GM21515 (cell line): ENCODE measurements around the gene CACYBP.

ENCODE experiments used
- ATAC-seq: cut with Tn5 transposase; IDR thresholded peaks from one replicate; pipeline ENCODE4 v1.9.1; 2021; ENCODE audit not compliant: unreplicated experiment

CACYBP gene

DNA sequence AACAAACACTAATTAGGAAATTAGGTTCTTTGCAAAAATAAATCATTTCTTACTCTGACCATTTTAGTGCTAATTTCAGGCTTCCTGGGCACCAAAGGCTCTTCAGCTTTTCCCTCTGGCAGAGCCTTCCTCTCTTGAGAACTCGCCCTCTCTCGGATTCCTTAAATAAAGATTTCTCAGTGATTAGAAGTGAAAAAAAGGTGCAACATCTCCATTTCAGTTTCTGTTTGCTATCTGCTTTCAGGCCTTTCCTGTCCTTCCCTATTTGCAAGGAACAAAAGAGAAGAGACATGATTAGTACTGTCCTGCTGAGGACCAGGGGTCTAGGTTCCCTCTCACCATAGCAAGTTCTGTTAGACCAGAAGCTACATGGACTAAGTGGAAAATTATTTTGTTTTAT is 27.8 kb upstream of the CACYBP start:
- no peak for ATAC-seq

DNA sequence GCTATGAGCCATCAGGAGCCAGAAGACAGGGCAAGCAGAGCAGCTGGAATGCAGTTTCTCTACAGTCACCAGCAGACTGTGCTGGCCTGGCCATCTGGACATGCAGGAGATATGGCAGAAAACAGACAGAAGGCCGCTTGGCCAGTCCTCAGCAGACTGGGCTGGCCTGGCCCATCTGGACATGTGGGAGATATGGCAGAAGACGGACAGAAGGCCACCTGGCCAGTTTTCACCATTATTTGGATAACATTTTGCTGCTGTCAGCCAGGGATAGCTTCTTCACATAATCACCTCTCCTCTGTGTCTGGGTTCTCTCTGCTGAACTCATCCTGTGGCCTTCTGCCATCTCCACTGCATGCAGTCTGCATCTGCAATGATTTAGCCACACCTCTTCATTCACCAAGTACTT is 25.0 kb upstream of the CACYBP start:
- no peak for ATAC-seq

DNA sequence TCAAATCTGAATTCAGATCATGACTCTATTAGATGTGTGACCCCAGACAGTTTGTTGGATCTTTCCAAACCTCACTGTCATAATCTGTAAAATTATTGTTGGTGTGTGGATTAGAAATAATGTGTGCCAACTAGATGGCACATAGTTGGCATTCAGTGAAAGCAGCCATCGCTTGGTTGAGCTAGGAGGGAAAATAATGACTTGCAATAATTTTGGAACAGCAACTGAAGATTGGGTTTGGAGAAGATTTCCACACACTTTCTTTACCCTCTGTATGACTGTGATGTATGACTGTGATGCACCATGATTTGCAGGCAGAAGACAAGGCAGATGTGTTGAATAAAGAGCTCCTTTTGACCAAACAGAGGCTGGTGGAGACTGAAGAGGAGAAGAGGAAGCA is 24.0 kb upstream of the CACYBP start:
- ATAC-seq: no peak

DNA sequence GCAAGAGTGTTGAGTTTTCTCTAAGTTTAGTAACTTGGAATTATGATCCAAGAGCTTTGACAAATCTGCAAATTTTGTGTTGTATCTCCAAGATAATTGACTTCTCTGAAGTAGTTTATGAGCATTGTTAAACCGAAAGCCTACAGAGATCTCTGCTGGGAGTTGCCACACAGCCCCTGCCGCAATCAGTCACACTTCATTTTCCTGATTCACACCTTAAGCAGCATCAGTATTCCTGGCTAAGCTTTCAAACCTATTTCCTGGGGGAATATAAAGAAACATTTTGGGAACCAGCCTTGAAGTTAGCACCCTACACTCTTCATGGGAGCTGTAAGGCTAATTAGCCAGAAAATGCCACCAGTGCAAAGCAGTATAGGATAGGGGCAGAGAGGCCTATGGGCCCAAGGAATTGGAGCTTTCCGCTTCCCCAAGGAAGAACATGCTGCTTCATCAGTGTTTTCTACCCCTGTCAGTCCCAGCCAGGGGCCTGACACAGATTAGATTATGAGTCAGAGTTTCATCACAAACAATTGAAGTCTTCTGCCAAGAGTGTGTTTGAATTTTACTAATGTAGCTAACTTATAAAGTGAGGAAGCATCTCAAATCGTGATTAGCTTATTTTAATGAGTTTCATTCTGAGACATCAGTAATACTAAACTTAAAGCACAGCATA is 23.2 kb upstream of the CACYBP start:
- no peak for ATAC-seq

DNA sequence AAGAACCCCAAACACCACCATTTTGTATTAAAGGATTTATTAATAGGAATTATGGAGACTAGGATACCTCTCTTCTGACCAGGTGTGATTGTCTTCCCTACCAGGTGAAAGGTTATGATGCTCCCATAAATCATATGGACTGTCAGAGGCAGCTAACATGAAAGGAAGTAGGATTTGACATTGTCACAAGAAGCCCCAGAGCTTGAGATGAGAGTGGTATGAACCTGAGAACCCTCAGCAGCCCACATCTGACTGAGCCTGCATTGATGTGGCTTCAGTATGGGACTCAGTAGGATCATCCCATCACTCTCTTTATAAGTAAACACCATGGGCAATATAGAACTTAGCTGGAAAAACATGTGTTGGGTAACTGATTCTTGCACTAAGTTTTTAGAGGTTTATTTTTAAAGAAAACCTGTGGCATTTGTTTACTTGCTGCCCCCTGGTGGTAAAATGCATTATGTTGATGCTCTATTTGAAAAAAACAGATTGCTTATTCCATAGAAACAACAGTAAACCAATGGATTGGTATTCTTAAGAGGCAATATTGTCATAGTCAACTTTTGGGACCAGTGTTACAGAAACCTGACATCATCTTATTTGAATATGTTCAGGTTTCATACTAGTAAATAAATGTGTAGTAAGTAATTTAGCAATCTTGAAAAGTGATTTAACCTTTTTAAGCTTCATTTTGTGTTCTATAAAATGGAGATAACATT is 16.6 kb upstream of the CACYBP start:
- no peak for ATAC-seq

DNA sequence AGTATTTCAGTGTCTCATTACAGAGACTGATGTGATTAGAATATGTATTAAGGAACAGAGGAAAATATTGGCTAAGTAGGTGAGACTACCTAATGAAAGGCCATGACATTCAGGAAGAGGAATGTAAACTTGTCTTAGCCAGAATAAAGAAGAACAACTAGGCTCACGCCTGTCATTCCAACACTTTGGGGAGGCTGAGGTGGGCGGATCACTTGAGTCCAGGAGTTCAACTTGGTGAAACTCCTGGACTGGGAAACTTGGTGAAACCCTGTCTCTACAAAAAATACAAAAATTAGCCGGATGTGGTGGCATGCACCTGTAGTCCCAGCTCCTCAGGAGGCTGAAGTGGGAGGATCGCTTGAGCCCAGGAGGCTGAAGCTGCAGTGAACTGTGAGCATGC is 14.8 kb upstream of the CACYBP start:
- no peak for ATAC-seq

DNA sequence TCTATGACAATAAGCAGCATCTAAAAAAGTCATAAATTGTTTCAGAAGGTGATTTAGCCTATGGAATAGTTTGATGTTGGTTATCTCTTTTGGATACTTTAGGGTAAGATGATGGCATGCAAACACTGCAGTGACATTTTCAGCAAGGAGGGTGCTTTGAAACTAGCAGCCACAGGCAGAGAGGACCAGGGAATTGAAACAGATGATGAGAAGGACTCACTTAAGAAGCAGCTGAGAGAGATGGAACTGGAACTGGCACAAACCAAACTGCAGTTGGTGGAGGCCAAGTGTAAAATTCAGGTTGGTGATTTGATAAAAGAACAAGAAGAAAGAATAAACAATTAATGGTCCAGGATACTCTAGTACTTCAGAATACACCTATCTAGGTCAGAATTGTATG is 11.2 kb upstream of the CACYBP start:
- ATAC-seq: no peak

DNA sequence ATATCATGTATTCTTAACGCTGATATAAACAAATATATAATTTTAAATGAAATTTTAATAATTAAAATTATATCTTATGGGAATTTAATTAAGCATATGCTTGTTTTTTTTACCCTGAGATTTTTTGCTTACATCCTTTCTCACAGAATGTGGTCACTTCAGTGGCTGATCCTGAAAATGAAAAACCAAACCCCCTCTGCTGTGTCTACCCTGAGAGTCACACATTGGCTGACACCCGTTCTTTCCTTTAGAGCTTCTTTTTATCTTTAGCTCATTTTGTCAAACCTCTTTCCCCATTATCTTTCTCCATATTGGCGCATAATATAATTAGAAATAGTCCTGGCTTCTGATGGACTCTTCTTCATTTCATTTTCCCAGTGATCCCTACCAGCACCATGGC is 10.8 kb upstream of the CACYBP start:
- peak; percentile 69 for ATAC-seq

DNA sequence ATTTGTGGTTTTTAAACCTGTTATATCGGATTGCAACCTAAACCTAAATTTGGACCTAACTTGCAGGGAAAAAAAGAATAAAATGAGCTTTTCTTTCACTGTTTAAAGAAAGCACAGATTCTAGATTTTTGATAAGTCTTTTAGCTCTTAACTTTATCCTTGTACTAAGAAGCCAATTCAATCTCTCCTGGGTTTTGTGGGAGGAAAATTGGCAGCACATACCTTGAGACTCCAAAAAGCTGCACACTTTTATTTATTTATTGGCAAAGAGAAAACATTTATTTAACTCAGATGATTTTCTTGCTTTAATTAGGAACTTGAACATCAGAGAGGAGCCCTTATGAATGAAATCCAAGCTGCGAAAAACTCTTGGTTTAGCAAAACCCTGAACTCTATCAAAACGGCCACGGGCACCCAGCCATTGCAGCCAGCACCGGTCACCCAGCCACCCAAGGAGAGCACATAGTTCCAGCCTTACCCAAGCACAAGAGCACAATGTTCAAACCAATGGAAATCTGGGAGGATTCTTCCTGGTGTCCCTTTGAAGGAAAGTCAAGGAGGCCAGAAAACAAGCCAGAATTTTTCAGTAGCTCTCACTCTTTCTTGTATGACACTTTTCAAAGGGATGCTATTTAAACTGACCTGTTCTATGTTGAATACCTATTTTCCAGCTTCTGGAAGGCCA is 10.1 kb upstream of the CACYBP start:
- no peak for ATAC-seq

DNA sequence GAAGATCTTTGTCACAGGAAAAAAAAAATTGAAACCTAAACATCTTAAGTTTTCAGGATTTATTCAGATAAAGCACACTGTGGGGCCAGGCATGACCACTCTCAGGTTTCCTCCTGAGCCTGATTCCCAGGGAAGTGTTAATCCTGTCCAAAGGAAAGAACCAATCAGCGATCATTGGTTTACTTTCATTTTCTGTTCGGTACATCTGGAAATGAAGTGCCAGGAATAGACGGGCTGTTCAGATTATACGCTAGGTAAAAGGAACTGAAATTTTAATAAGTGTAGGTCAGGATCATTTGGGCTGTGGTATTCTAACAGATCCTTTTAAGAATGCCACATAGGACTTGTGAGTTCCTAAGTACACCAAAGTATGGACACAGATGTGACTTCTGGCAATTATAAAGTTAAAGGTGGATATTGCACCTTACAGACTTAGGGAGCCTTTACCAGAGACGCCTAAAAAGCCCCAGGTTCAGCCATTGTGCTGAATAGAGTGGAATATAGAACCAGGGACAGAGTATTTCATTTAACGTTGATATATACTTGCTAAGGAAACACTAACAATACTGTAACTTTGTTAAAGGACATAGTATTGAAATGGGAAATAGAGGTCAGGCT is 9.3 kb upstream of the CACYBP start:
- no peak for ATAC-seq

DNA sequence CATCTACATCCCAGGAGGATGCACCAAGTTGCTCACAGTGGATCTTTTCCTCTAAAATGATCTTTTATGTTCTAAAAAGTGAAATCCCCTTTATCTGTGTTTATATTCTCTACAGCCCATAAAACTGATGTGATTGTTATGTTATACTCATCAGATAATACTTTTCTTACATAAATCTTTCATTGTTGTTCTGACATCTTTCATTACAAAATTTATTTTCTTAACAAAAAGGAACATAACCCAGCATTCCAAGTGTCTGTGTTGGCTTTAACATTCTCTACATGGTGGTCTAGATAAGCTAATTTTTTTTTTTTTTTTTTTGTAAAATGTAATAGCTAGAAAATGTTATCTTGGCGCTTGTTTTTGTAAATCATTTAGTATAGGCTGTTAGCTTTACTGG is 8.3 kb upstream of the CACYBP start:
- no peak for ATAC-seq

DNA sequence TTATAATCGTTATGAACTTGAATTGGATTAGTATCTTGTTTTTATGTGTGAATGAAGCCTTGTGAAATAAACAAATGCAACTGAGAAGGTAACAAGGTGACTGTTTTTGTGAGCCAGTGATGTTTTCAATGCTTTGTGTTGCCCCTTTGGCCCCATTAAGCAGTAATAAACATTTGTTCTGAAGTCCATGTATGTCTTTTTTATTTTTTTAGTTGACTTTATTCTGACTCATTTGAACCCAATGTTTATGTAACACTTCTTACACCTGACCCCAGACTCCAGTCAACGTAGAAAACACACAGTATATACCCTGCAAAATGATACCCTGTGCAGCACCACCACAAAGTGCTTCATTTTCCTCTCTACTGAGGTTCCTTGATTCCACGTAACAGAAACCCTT is 4.6 kb upstream of the CACYBP start:
- no peak for ATAC-seq

DNA sequence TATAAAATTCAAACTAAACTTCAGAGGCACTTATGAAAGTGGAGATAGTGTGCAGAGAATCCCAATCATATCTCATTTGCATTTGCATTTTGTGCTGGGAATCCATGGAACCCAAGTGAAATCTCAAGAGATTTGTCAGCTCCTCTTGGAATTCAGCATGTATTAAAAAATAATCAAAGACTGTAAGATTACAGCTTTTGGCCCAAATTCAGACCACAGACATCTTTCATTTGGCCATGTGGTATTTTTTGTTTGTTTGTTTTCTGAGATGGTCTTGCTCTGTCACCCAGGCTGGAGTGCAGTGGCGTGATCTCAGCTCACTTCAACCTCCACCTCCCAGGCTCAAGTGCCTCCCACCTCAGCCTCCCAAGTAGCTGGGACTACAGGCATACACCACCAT is 3.8 kb upstream of the CACYBP start:
- ATAC-seq: no peak

DNA sequence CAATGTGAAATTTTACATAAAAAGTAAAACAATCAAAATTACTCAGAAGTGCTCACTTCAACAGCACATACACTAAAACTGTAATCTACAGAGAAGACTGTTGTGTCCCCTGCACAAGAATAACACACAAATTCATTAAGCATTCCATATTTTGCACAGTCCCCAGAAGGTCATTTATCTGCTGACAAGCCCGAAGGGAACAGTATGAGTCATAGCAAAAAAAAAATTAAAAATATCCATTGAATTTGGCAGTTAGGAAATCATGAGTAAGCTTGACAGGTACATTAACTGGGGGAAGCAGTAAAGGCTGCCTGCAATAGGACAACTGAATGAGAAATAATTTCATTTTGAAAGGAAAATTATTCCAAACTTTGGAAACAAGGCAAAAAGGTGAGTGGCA is 3.3 kb upstream of the CACYBP start:
- ATAC-seq: no peak

DNA sequence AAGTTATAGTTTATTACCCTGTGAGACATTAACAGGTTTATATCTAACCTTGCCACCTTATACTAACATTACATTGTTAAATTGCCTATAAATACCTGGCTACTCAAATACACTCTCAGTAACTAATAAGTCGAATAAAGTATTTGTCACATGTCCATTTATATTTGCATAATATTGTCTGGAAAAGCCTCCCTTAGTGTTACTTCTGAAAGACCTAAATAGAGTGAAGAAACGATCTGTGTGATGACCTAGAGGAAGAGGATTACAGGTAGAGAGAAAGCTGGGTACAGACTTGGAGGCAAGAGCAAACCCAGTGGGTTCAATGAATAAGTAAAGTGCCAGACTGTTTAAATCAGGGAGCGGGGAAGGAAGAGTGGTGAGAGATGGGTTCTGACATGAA is 2.7 kb upstream of the CACYBP start:
- ATAC-seq: no peak

DNA sequence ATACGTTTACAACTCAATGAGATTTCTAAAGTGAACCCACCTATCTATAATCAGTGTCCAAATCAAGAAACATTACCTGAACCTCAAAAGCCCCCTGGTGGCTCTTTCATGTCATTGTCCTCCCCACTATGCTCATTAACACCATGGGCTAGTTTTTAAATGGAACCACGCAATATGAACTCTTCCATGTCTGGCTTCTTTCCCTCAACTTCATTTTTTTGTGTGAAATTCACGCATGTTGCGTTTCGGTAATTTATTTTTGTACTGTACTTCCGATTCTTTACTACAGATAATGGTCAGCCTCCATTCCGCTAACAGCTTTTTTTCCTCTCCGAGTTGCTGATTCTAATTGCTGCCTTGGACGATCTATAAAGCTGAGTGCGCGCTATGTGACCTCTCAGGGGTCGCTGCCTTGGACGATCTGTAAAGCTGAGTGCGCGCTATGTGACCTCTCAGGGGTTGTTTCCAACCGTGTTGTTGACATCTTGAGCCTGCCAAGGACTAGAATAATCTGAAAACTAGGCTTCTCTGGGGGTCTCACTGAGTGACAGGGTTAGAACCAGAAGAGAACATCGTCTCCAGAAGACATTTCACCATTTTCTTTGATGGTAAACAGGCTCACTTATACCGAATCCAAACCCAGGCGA is 1.1 kb upstream of the CACYBP start:
- ATAC-seq: peak; percentile 1

DNA sequence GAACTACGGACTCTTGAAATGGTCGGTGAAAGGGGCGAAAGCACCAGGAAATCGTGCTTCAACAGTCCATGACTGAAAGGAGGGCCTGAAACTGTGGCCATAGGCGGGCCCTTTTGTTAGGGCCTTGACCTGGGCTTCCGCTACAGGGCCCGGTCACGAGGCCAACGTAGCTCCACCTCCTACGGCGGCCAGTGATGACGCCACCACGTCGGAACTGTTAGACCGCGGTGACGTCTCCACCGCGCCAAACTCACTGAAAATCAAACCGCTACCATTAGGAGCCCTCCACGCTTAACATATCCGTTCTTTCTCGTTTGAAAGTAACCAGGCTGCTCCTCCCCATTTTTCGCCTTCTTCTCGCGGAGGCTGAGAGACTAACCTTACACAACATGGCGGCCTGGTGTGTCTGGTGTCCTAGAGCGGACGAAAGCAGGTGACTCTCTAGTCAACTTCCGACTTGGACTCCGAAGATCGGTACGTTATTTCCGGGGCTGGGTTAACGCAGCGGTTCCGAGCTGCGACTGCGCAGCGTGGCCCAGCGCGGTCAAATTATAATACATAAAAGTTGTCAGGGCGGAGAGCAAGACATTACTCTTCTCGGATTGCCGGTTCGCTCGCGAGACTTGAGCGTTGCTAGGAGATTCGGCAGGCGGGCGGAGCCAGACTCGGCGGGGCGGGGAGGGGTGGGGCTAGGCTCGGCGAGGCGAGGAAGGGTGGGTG is 371 bp upstream of the CACYBP start:
- peak; percentile 75 for ATAC-seq

DNA sequence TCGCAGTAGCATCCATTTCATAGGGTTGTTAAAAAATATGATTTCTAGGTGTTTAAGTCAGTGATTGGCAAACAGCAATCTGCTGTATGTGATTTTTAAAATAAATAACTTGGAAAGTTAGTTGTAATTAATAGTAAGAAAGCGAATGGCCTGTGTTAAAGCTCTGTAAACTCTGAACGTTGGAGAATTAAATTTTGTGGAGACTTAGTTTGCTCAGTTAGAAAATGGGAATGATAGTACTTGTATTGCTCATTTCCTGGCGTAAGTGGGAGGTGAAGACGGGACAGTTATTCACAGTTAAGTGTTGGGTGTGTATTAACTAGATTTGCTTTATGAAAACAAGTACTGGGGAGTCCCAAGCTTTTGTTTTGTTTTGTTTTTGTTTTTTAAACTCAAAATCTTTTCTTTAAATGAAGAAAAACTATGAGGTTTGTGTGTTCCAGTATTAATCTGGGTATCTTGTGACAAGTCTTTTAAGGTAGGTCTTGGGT is 995 bp downstream of the CACYBP start:
- no peak for ATAC-seq

DNA sequence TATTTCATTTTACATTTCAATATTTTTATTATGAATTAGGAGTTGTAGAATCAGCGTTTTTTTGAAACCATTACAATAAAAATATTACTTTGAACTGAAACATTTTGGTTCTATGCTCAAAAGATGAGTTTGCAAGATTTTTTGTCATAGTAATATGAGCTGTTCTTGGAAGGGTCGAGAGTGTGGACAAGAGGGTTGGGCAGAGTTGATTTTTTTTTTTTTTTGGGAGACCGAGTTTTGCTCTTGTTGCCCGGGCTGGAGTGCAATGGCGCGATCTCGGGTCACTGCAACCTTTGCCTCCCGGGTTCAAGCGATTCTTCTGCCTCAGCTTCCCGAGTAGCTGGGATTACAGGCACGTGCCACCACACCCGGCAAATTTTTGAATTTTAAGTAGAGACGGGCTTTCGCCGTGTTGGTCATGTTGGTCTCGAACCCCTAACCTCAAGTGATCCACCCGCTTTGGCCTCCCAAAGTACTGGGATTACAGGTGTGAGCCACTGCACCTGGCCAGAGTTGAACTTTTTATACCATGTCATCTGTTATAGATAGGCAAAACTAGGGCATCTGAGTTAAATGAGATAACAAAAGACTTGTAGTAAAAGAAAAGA is 3.3 kb downstream of the CACYBP start:
- ATAC-seq: no peak

DNA sequence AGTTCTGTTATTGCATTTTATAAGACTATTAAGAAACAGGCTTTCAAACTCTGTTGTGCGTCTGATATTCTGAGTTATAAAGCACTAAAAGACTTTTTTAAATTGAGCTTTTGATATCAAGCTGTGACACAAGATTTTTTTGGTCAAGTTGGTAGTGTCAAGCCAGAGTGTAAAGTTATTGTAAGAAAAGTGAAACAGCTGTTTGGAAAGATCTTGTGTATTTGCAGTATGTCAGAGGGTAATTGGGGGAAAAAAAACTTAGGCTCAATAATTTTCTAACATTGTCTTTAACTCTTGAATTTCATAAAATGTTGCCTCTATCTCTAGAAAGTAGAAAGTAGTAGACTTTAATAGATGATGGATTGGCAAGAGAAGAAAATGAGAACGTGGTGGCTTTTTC is 3.8 kb downstream of the CACYBP start:
- no peak for ATAC-seq
